ENCODE results near the gene MYO7B. TPM values are rescaled to one million over a fixed set of nuclear protein-coding genes. Genes with fewer than 3 reads are reported as not detected.

MYO7B gene
- polyA plus RNA-seq, 6 donors from 2014 or later = 1.7 to 44.3 (median 12.0) TPM

GRCh38 chr2:127618551-127619202 is 83.2 kb downstream of the MYO7B start:
- no peak for DNase-seq
- peaks cover 21 to 73% (median 68%) of the 10 kb centered on the region in 3 donors for H3K4me1 Mint-ChIP-seq

GRCh38 chr2:127619203-127619590 is 83.7 kb downstream of the MYO7B start:
- Mint-ChIP-seq H3K27ac (peak overlapping the region in 2 of 6 donors; percentile 61 to 88), H3K27me3 (no peaks in the 10 kb centered on the region), H3K4me1 (peaks cover 21 to 73% (median 72%) of the 10 kb centered on the region in 3 donors), H3K9me3 (peaks cover 0 to 4% (median 2%) of the 10 kb centered on the region in 7 donors), H3K4me3 (peak overlapping the region in 4 of 8 donors; percentile 77 to 96 (median 80)), H3K36me3 (peaks cover 0 to 18% of the 10 kb centered on the region in 2 donors)
- DNase-seq (no peak), ATAC-seq (ENCODE audit: low read depth in 2 of 2) (no peak)

More at GRCh38 chr2:127618551-127619202, 83.2 kb downstream of the MYO7B start:
- peak overlapping the region in 4 of 8 donors; percentile 10 to 79 (median 51) for H3K4me3 Mint-ChIP-seq
- peaks cover 0 to 19% of the 10 kb centered on the region in 2 donors for H3K36me3 Mint-ChIP-seq
- no peaks in the 10 kb centered on the region for H3K27me3 Mint-ChIP-seq
- peaks cover 0 to 8% (median 5%) of the 10 kb centered on the region in 7 donors for H3K9me3 Mint-ChIP-seq
- H3K27ac Mint-ChIP-seq = peak overlapping the region in 2 of 6 donors; percentile 78 to 85
- no peak for ATAC-seq (ENCODE audit: low read depth in 2 of 2)

- H3K27ac Mint-ChIP-seq = peak overlapping the region in 3 of 6 donors; percentile 70 to 92 (median 88)
- ATAC-seq (ENCODE audit: low read depth in 2 of 2) = peak; percentile 13 to 24
- peaks cover 0 to 4% (median 2%) of the 10 kb centered on the region in 7 donors for H3K9me3 Mint-ChIP-seq
- DNase-seq = no peak
- H3K4me3 Mint-ChIP-seq = peak overlapping the region in 6 of 8 donors; percentile 8 to 96 (median 78)
- H3K36me3 Mint-ChIP-seq = peaks cover 0 to 17% of the 10 kb centered on the region in 2 donors
- H3K27me3 Mint-ChIP-seq = no peaks in the 10 kb centered on the region
- H3K4me1 Mint-ChIP-seq = peaks cover 21 to 80% (median 73%) of the 10 kb centered on the region in 3 donors
Observed at GRCh38 chr2:127619877-127620705, 84.6 kb downstream of the MYO7B start.

GRCh38 chr2:127620866-127621265 is 85.4 kb downstream of the MYO7B start:
- Mint-ChIP-seq H3K4me1 (peaks cover 23 to 82% (median 67%) of the 10 kb centered on the region in 3 donors), H3K36me3 (peaks cover 0 to 20% of the 10 kb centered on the region in 2 donors), H3K9me3 (peaks cover 0 to 4% (median 2%) of the 10 kb centered on the region in 7 donors), H3K27me3 (no peaks in the 10 kb centered on the region), H3K27ac (peak overlapping the region in 3 of 6 donors; percentile 66 to 92 (median 76)), H3K4me3 (peak overlapping the region in 6 of 8 donors; percentile 15 to 96 (median 76))
- no peak for DNase-seq
- ATAC-seq (ENCODE audit: low read depth in 2 of 2) = peak; percentile 87 to 89

GRCh38 chr2:127621981-127622431 is 86.5 kb downstream of the MYO7B start:
- Mint-ChIP-seq H3K4me1 (peaks cover 29 to 76% (median 61%) of the 10 kb centered on the region in 3 donors), H3K27ac (peak overlapping the region in 1 of 6 donors; percentile 92), H3K36me3 (peaks cover 0 to 24% of the 10 kb centered on the region in 2 donors), H3K4me3 (peak overlapping the region in 4 of 8 donors; percentile 72 to 96 (median 81)), H3K9me3 (peaks cover 0 to 4% (median 2%) of the 10 kb centered on the region in 7 donors), H3K27me3 (no peaks in the 10 kb centered on the region)
- DNase-seq (no peak), ATAC-seq (ENCODE audit: low read depth in 2 of 2) (no peak)

GRCh38 chr2:127622561-127623387 is 87.3 kb downstream of the MYO7B start:
- peaks cover 0 to 4% (median 2%) of the 10 kb centered on the region in 7 donors for H3K9me3 Mint-ChIP-seq
- H3K27me3 Mint-ChIP-seq = no peaks in the 10 kb centered on the region
- ATAC-seq (ENCODE audit: low read depth in 2 of 2) (no peak), DNase-seq (no peak)
- H3K27ac Mint-ChIP-seq = peak overlapping the region in 2 of 6 donors; percentile 90 to 92
- peak overlapping the region in 4 of 8 donors; percentile 47 to 84 (median 72) for H3K4me3 Mint-ChIP-seq
- peaks cover 0 to 21% of the 10 kb centered on the region in 2 donors for H3K36me3 Mint-ChIP-seq
- peaks cover 29 to 78% (median 56%) of the 10 kb centered on the region in 3 donors for H3K4me1 Mint-ChIP-seq

GRCh38 chr2:127623388-127624319 is 88.2 kb downstream of the MYO7B start:
- Mint-ChIP-seq H3K36me3 (peaks cover 0 to 16% of the 10 kb centered on the region in 2 donors), H3K4me1 (peaks cover 27 to 76% (median 57%) of the 10 kb centered on the region in 3 donors), H3K4me3 (peak overlapping the region in 4 of 8 donors; percentile 15 to 84 (median 28)), H3K27ac (peak overlapping the region in 1 of 6 donors; percentile 80), H3K9me3 (peaks cover 0 to 4% (median under 1%) of the 10 kb centered on the region in 7 donors), H3K27me3 (no peaks in the 10 kb centered on the region)
- ATAC-seq (ENCODE audit: low read depth in 2 of 2) (no peak), DNase-seq (no peak)

- Mint-ChIP-seq H3K27me3 (no peaks in the 10 kb centered on the region), H3K4me1 (peaks cover 31 to 78% (median 57%) of the 10 kb centered on the region in 3 donors), H3K27ac (peak overlapping the region in 2 of 6 donors; percentile 76 to 94), H3K36me3 (peaks cover 0 to 16% of the 10 kb centered on the region in 2 donors), H3K9me3 (peaks cover 0 to 4% (median 0%) of the 10 kb centered on the region in 7 donors), H3K4me3 (peak overlapping the region in 3 of 8 donors; percentile 21 to 55 (median 41))
- ATAC-seq (ENCODE audit: low read depth in 2 of 2) (no peak), DNase-seq (no peak)
Observed at GRCh38 chr2:127624320-127624755, 88.9 kb downstream of the MYO7B start.

GRCh38 chr2:127624756-127625571 is 89.5 kb downstream of the MYO7B start:
- no peak for ATAC-seq (ENCODE audit: low read depth in 2 of 2)
- Mint-ChIP-seq H3K36me3 (peaks cover 0 to 16% of the 10 kb centered on the region in 2 donors), H3K4me1 (peaks cover 30 to 78% (median 57%) of the 10 kb centered on the region in 3 donors), H3K27ac (peak overlapping the region in 2 of 6 donors; percentile 76 to 94), H3K27me3 (no peaks in the 10 kb centered on the region), H3K4me3 (peak overlapping the region in 3 of 8 donors; percentile 21 to 55 (median 41)), H3K9me3 (peaks cover 0 to 4% (median 0%) of the 10 kb centered on the region in 7 donors)
- no peak for DNase-seq

GRCh38 chr2:127625572-127625951 is 90.1 kb downstream of the MYO7B start:
- Mint-ChIP-seq H3K9me3 (peaks cover 0 to 4% (median 0%) of the 10 kb centered on the region in 7 donors), H3K4me1 (peaks cover 36 to 81% (median 60%) of the 10 kb centered on the region in 3 donors), H3K27me3 (no peaks in the 10 kb centered on the region), H3K36me3 (peaks cover 0 to 16% of the 10 kb centered on the region in 2 donors), H3K4me3 (peak overlapping the region in 1 of 8 donors; percentile 45), H3K27ac (peak overlapping the region in 3 of 6 donors; percentile 54 to 69 (median 59))
- ATAC-seq (ENCODE audit: low read depth in 2 of 2) (no peak), DNase-seq (no peak)

GRCh38 chr2:127626175-127626574 is 90.7 kb downstream of the MYO7B start:
- DNase-seq = no peak
- ATAC-seq (ENCODE audit: low read depth in 2 of 2) = no peak
- peak overlapping the region in 2 of 8 donors; percentile 6 to 45 for H3K4me3 Mint-ChIP-seq
- peaks cover 37 to 87% (median 62%) of the 10 kb centered on the region in 3 donors for H3K4me1 Mint-ChIP-seq
- H3K9me3 Mint-ChIP-seq = peaks cover 0 to 3% (median 0%) of the 10 kb centered on the region in 7 donors
- no peaks in the 10 kb centered on the region for H3K27me3 Mint-ChIP-seq
- H3K36me3 Mint-ChIP-seq = peaks cover 0 to 16% of the 10 kb centered on the region in 2 donors
- peak overlapping the region in 2 of 6 donors; percentile 54 to 69 for H3K27ac Mint-ChIP-seq

All from naive B cell (primary cell).